Neural progenitor cell (in vitro differentiated cells): ENCODE results near the gene DCP1B.

ENCODE experiments used
- CTCF ChIP-seq: fragments of 200-600 bp; sonication (generic); IDR thresholded peaks from 2 replicates; pipeline ENCODE4 v1.5.1; 2017; ENCODE audit warnings: antibody characterized with exemption, mild to moderate bottlenecking
- EZH2phosphoT487 ChIP-seq: fragments of 200-600 bp; sonication (generic); IDR thresholded peaks from 2 replicates; pipeline ENCODE4 v1.6.1; 2017; ENCODE audit warnings: antibody characterized with exemption

GRCh38 chr12:1920971-1921370, 83.3 kb downstream of the DCP1B start:
- no peak for TF ChIP-seq CTCF
- no peak for TF ChIP-seq EZH2phosphoT487
